Islet precursor cell (in vitro differentiated cells): Measurements from ENCODE around the gene LNX1.
"Not testable (repeated sequence)": the region's sequence is repeated elsewhere in the genome, so short reads cannot be mapped to it uniquely, and the experiment has no call there.

Experiments
- DNase-seq: peaks from one replicate; pipeline ENCODE4 v3.0.0-alpha.2; 2018

The LNX1 gene

DNA sequence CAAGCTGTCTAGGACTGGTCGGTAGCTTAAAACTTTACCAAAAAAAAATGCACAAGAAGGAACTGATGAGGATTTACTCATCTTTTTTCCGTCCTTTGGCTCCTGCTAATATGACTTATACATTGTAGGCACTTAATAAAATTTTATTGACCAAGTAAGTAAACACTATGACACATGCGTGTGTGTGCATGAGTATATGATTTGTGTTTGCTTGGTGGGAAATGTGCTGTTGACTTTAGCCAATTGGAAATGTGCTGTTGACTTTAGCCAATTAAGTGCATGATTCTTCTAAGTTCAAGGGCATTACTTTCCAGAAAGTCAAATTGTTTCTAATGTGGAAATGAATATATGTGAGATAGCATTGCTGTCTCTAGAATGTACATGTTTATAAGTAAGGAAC lies 135.5 kb downstream of the LNX1 start:
- no peak for DNase-seq

DNA sequence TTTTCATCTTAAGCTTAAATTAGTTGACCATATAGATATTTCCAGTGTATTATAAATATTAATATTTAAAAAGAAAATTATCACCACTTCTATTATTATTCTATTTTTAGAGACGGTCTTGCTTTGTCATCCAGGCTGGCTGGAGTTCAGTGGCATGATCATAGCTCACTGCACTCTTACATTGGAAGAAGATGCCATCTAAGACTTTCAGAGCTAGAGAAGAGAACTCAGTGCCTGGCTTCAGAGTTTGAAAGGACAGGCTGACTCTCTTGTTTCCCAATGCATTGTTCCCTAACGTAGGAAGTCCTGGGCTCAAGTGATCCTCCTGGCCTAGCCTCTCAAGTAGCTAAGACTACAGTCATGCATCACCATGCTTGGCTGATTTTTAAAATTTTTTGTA lies 137.9 kb downstream of the LNX1 start:
- DNase-seq, result no peak

GRCh38 chr4:53450773-53451172 lies 140.5 kb downstream of the LNX1 start:
- no peak for DNase-seq

GRCh38 chr4:53444954-53445353 lies 146.3 kb downstream of the LNX1 start:
- DNase-seq, result no peak

- DNase-seq, result no peak
Observed at GRCh38 chr4:53441564-53441963, 149.7 kb downstream of the LNX1 start.

DNA sequence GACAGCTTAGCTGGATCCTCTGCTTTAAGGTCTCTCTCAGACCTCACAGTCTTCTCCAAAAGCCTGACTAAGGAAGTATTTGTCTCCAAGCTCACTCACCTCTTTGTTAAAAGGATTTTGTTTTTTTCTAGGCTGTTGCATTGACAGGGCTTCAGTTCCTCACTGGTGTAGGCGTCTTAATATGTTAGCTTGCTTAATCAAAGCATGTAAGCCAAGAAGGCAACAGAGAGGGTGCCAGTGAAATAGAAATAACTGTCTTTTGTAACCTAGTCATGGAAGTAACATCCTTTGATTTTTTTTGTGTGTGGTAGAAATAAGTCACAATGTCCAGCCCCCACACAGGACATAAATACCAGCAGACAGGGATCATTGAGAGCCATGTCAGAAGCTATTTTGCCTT lies 155.0 kb downstream of the LNX1 start:
- DNase-seq, result no peak

- no peak for DNase-seq
Observed at GRCh38 chr4:53432528-53433424, 158.5 kb downstream of the LNX1 start.

GRCh38 chr4:53431052-53431451 lies 160.2 kb downstream of the LNX1 start:
- no peak for DNase-seq

- DNase-seq, result no peak
Observed at GRCh38 chr4:53427366-53427765, 163.9 kb downstream of the LNX1 start.

- DNase-seq, result no peak
Observed at GRCh38 chr4:53424280-53424679, 167.0 kb downstream of the LNX1 start.

DNA sequence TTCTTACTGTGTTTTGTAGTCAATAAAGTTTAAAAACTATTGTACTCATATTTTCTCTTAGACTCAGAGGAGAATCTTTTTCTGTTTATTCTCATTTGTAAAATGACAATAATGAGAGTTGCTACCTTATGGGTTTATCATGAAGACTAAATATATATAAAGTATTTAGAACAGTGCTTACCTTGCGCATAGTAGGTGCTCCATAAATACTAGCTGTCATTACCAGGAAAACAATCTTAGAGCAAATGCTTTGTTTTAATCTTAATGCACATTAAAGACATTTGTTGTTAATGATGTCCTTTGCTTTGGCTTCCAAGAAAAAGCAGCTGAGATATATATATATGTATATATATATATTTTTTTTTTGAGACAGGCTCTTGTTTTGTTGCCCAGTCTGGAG lies 168.9 kb downstream of the LNX1 start:
- no peak for DNase-seq

- DNase-seq, result no peak
Observed at GRCh38 chr4:53421791-53422190, 169.5 kb downstream of the LNX1 start.

- no peak for DNase-seq
Observed at GRCh38 chr4:53419208-53419607, 172.1 kb downstream of the LNX1 start.

GRCh38 chr4:53409479-53409878 lies 181.8 kb downstream of the LNX1 start:
- DNase-seq, result not testable (repeated sequence)
